IPS-15b (cell line): Measurements from ENCODE around the gene ASXL2.
"Not testable (repeated sequence)": the region's sequence is repeated elsewhere in the genome, so short reads cannot be mapped to it uniquely, and the experiment has no call there.

Experiments
- H3K27me3 ChIP-seq: one replicate; pipeline ENCODE4 v1.6.1; 2013; ENCODE audit warnings: low read length; ENCODE audit not compliant: control insufficient read depth, insufficient read depth
- H3K36me3 ChIP-seq: one replicate; pipeline ENCODE4 v1.6.1; 2013; ENCODE audit warnings: low read length; ENCODE audit not compliant: control insufficient read depth, insufficient read depth
- H3K4me1 ChIP-seq: one replicate; pipeline ENCODE4 v1.6.1; 2013; ENCODE audit warnings: mild to moderate bottlenecking, low read length; ENCODE audit not compliant: control insufficient read depth, insufficient read depth
- H3K4me3 ChIP-seq: one replicate; pipeline ENCODE4 v1.5.1; 2013; ENCODE audit warnings: low read depth, low read length
- H3K9ac ChIP-seq: one replicate; pipeline ENCODE4 v1.6.1; 2013; ENCODE audit warnings: low read depth, mild to moderate bottlenecking, low read length
- H3K9me3 ChIP-seq: one replicate; pipeline ENCODE4 v1.6.1; 2013; ENCODE audit warnings: mild to moderate bottlenecking, low read length; ENCODE audit not compliant: control insufficient read depth, insufficient read depth

ASXL2 gene

DNA sequence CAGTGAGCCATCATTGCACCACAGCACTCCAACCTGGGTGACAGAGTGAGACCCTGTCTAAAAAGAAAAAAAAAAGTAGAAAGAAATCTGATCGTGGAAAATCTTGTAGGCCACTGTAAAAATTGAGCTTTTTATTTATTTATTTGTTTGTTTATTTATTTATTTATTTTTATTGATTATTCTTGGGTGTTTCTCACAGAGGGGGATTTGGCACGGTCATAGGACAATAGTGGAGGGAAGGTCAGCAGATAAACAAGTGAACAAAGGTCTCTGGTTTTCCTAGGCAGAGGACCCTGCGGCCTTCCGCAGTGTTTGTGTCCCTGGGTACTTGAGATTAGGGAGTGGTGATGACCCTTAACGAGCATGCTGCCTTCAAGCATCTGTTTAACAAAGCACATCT is 31.3 kb upstream of the ASXL2 start:
- not testable (repeated sequence) for H3K4me1 ChIP-seq, H3K4me3 ChIP-seq, H3K27me3 ChIP-seq, H3K9ac ChIP-seq, H3K36me3 ChIP-seq, H3K9me3 ChIP-seq

DNA sequence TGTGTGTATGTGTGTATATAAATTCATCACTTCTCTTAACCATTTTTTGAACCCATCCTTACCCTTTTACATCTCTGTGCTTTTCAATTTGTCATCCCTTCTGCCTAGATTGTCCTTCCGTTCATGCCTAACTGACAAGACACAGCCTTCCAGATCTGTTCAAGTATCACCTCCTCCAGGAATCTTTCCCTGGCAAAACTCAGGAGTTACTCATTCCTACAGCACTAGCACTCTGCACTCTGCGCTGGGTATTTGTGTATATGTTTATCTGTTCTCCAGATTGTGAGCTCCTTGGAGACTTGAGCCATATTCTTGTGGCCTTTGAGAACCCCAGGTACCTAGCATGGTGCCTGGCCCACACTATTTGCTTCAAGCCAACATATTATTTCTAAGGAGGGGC is 26.8 kb upstream of the ASXL2 start:
- Histone ChIP-seq H3K9ac (no peak overlapping the region), H3K27me3 (no peaks in the 10 kb centered on the region), H3K36me3 (no peaks in the 10 kb centered on the region), H3K4me1 (no peaks in the 10 kb centered on the region), H3K9me3 (no peaks in the 10 kb centered on the region), H3K4me3 (no peak overlapping the region)

DNA sequence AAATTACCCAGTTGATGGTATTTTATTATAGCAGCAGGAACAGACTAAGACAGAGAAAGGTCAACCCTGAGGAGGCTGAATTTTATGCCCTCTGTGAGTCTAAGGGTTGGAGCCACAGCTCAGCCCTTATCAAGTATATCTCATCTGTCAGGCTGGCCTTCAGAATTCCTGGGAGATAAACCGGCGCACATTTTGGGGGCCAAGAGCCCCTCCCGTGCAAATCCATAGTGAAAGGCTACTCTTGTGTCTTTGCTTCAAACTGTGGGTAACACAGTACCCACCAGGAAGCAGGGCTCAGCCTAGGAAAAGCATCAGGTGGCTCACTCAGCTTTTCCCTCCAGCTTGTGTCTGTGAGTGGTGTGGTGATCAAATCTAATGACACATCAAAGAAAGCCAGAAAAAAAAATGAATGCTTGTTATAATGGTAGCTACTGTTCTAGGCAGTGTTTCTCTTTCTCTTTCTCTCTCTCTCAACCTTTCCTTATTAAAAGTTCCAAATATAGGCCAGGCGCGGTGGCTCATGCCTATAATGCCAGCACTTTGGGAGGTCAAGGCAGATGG is 25.0 kb upstream of the ASXL2 start:
- H3K9ac ChIP-seq = no peak overlapping the region
- no peak overlapping the region for H3K4me3 ChIP-seq
- H3K4me1 ChIP-seq = no peaks in the 10 kb centered on the region
- H3K36me3 ChIP-seq = no peaks in the 10 kb centered on the region
- no peaks in the 10 kb centered on the region for H3K27me3 ChIP-seq
- H3K9me3 ChIP-seq = no peaks in the 10 kb centered on the region

DNA sequence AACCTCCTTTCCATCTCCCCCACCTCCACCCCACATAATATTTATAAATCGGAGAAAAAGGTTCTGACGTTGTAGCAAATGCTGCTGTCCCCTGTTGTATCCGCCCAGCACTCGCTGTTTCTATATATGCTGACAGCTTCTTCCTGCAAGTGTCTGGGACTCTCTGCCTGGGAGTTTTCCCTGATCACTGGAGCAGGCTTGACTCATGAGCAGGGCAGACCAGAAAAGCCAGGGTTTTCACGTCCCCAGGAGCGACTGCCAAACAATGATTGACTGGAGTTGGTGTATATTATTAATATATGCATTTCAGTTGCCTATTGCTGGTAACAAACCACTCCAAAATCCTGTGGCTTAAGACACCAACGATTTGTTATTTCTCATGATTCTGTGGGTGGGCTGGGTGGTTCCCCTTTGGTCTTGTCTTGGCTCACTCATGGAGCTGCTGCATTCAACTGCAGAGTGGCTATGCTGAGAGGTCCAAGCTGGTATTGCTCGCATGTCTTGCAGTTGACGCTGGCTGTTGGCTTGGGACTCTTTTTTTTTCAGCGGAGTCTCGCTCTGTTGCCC is 21.2 kb upstream of the ASXL2 start:
- H3K36me3 ChIP-seq = no peaks in the 10 kb centered on the region
- no peaks in the 10 kb centered on the region for H3K9me3 ChIP-seq
- H3K27me3 ChIP-seq = no peaks in the 10 kb centered on the region
- no peak overlapping the region for H3K4me3 ChIP-seq
- peaks cover 4% of the 10 kb centered on the region for H3K4me1 ChIP-seq
- no peak overlapping the region for H3K9ac ChIP-seq

DNA sequence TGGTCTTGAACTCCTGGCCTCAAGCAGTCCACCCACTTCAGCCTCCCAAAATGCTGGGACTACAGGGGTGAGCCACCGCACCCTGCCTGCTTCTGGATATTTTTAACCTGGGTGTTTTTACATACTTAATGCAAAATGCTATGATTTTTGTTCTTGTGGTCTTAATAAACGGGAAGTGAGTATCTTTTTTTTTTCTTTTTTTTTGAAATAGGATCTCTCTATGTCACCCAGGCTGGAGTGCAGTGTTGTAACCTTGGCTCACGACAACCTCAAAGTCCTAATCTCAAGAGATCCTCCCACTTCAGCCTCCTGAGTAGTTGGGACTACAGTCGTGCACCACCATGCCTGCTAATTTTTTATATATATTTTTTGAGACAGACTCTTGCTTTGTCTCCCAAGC is 19.2 kb upstream of the ASXL2 start:
- H3K9me3 ChIP-seq = no peaks in the 10 kb centered on the region
- H3K9ac ChIP-seq = no peak overlapping the region
- no peaks in the 10 kb centered on the region for H3K27me3 ChIP-seq
- no peaks in the 10 kb centered on the region for H3K36me3 ChIP-seq
- H3K4me1 ChIP-seq = peaks cover 4% of the 10 kb centered on the region
- no peak overlapping the region for H3K4me3 ChIP-seq

DNA sequence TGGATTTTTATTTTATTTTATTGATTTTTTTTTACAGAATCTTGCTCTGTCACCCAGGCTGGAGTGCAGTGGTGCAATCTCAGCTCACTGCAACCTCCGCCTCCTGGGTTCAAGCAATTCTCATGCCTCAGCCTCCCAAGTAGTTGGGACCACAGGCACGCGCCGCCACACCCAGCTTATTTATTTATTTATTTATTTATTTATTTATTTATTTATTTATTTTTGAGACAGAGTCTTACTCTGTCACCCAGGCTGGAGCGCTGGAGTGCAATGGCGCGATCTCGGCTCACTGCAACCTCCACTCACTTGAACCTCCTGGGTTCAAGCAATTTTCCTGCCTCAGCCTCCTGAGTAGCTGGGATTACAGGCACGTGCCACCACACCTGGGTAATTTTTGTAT is 18.0 kb upstream of the ASXL2 start:
- not testable (repeated sequence) for H3K4me1 ChIP-seq, H3K36me3 ChIP-seq, H3K9ac ChIP-seq, H3K27me3 ChIP-seq, H3K9me3 ChIP-seq, H3K4me3 ChIP-seq

DNA sequence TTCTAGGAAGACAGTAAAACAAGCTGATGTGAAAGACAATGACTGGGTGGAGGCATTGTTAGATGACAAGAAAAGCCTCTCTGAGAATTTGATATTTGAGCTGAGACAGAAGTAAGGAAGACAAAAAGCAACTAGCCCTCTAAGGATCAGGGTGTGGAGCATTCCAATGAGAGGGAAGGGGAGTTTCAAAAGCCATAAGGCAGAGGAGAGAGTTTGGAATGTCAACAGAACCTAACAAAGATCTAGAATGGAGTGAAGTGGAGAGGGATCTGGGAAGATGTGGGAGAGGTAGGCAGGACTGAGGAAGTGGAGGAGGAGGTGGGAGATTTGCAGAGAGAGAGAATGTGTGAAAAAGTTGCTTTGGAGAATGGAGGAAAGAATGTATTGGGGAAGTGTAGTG is 17.3 kb upstream of the ASXL2 start:
- Histone ChIP-seq H3K9me3 (no peaks in the 10 kb centered on the region), H3K36me3 (no peaks in the 10 kb centered on the region), H3K27me3 (no peaks in the 10 kb centered on the region), H3K4me1 (peaks cover 4% of the 10 kb centered on the region), H3K4me3 (no peak overlapping the region), H3K9ac (no peak overlapping the region)

DNA sequence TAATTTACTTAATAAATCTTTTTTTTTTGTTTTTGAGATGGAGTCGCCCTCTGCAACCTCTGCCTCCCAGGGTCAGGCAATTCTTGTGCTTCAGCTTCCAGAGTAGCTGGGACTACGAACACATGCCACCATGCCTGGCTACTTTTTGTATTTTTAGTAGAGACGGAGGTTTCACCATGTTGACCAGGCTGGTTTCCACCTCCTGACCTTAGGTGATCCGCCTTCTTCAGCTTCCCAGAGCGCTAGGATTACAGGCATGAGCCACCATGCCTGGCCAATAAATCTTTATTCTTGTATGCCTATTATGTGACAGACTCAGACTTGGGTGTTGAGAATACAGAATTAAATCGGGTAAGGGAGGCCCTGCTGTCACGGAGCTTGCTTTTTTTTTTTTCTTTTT is 16.7 kb upstream of the ASXL2 start:
- H3K4me3 ChIP-seq = no peak overlapping the region

DNA sequence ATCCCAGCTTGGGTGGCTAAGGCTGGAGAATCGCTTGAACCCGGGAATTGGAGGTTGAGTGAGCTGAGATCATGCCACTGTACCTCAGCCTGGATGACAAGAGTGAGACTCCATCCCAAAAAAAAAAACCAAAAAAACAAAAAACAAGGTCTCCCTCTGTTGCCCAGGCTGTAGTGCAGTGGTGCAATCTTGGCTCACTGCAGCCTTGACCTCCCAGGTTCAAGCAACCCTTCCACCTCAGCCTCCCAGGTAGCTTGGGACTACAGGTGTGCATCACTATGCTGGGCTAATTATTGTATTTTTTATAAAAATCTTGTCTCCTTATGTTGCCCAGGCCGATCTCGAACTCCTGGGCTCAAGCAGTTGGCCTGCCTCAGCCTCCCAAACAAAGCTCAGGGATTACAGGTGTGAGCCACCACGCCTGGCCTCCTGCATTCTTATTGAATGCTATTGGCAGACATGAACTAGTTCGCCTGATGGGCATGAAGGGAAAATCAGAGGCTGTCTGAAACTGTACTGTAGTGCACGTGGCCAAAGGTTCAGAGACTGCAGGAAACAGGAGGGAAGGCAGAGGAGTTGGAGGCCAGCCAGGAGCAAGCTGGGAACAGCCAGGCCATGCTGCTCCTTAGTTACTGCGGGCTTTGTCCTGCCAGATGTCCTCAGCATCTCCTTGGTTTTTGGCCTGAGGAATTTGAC is 16.0 kb upstream of the ASXL2 start:
- peaks cover 4% of the 10 kb centered on the region for H3K4me1 ChIP-seq
- no peak overlapping the region for H3K4me3 ChIP-seq
- H3K36me3 ChIP-seq = no peaks in the 10 kb centered on the region
- no peaks in the 10 kb centered on the region for H3K27me3 ChIP-seq
- H3K9me3 ChIP-seq = no peaks in the 10 kb centered on the region
- H3K9ac ChIP-seq = no peak overlapping the region

More for the DNA sequence above, 16.7 kb upstream of the ASXL2 start:
- Histone ChIP-seq H3K9me3 (no peaks in the 10 kb centered on the region), H3K27me3 (no peaks in the 10 kb centered on the region), H3K4me1 (peaks cover 4% of the 10 kb centered on the region), H3K9ac (no peak overlapping the region), H3K36me3 (no peaks in the 10 kb centered on the region)

DNA sequence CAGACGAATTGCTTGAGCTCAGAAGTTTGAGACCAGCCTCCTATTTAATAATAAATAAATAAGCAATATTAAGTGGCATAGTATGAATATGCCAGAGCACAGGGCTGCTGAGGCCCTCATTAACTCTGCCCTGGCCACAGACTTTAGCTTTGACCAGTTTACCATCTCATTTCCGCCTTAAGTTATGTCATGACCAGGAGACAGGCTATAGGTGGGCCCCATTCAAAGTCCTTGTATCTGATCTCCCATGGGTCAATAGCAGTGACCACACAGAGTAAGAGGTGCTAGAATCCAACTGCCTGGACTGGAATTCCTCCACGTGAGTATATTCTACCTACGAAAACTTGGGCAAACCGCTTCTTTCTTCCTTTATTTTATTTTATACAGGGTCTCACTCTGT is 13.4 kb upstream of the ASXL2 start:
- Histone ChIP-seq H3K4me3 (no peak overlapping the region), H3K4me1 (peaks cover 4% of the 10 kb centered on the region), H3K9me3 (no peaks in the 10 kb centered on the region), H3K36me3 (no peaks in the 10 kb centered on the region), H3K27me3 (no peaks in the 10 kb centered on the region), H3K9ac (no peak overlapping the region)

DNA sequence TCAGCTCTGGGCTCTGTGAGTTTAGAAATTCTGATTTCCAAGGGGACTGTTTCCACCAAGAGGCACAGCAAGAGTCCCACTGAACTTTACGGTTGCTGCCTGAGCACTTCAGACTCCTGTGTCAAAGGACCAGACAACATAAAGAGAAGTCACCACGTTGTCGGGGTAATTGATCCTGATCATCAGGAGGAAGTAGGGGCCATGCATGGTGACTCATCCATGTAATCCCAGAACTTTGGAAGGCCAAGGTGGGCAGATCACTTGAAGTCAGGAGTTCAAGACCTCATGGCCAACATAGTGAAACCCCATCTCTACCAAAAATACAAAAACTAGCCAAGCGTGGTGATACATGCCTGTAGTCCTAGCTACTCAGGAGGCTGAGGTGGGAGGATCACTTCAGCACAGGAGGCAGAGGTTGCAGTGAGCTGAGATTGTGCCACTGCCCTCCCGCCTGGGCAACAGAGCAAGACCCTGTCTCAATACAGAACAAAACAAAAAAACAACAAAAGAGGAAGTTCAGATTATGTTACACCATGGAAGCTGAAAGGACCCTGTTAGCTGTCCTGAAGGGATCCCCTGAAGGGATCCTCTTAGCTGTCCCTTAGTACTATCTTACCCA is 9.4 kb upstream of the ASXL2 start:
- Histone ChIP-seq H3K27me3 (no peaks in the 10 kb centered on the region), H3K9ac (no peak overlapping the region), H3K36me3 (no peaks in the 10 kb centered on the region), H3K4me3 (no peak overlapping the region), H3K4me1 (no peaks in the 10 kb centered on the region), H3K9me3 (no peaks in the 10 kb centered on the region)

DNA sequence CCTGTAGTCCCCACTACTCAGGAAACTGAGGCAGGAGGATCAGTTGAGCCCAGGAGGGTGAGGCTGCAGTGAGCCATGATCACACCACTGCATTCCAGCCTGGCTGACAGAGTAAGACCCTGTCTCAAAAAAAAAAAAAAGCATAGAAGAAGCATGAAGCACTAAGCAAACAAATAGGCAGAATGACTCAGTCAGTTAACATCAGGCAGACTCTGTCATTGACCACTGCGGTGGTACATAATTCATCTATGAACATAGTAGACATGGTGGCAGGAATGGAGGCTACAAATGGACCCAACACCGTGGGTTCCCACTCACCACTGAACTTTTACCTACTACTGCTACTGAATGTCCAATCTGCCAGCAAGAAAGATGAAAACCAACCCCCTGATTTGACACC is 7.6 kb upstream of the ASXL2 start:
- H3K27me3 ChIP-seq = no peaks in the 10 kb centered on the region
- no peaks in the 10 kb centered on the region for H3K4me1 ChIP-seq
- no peak overlapping the region for H3K9ac ChIP-seq
- H3K36me3 ChIP-seq = no peaks in the 10 kb centered on the region
- no peaks in the 10 kb centered on the region for H3K9me3 ChIP-seq
- no peak overlapping the region for H3K4me3 ChIP-seq
